PC-3 (cell line): ENCODE results near the gene CAMK4. TPM values are rescaled to one million over a fixed set of nuclear protein-coding genes. Genes with fewer than 3 reads are reported as not detected.

ENCODE experiments used
- ATAC-seq: fragments of 200-7000 bp; cut with Tn5 transposase; 2 replicates; pipeline ENCODE4 v1.9.1; 2020; ENCODE audit warnings: mild to moderate bottlenecking, moderate library complexity
- BruUV-seq: library from RNA; stranded (reverse); fragments of 400-500 nt; replicated peaks from 2 replicates; lab custom pipeline; 2021; lab: Mats Ljungman, UMichigan
- CTCF ChIA-PET: fragments of 300-600 bp; sonication (Branson Sonifier 250); formaldehyde crosslinking; loops from one replicate; lab custom pipeline; 2022; ENCODE audit warnings: antibody characterized with exemption; lab: Charles Lee
- POLR2A ChIA-PET: fragments of 300-600 bp; sonication (Branson Sonifier 250); formaldehyde crosslinking; loops from one replicate; lab custom pipeline; 2022; ENCODE audit warnings: antibody characterized with exemption; ENCODE audit not compliant: unreplicated experiment; lab: Charles Lee
- DNase-seq: peaks from one replicate; pipeline ENCODE4 v3.0.0-alpha.2; 2015
- H2AFZ ChIP-seq: fragments of 300-600 bp; sonication (generic); 2 replicates; pipeline ENCODE4 v1.6.0; 2016; ENCODE audit warnings: antibody characterized with exemption, low read length
- H3F3A ChIP-seq: fragments of 300-600 bp; sonication (generic); one replicate; pipeline ENCODE4 v1.6.0; 2017; ENCODE audit warnings: antibody characterized with exemption, low read length, control low read depth, mild to moderate bottlenecking; ENCODE audit not compliant: unreplicated experiment
- H3K27ac ChIP-seq: fragments of 300-600 bp; sonication (generic); 2 replicates; pipeline ENCODE4 v1.5.1; 2016; ENCODE audit warnings: mild to moderate bottlenecking, low read length
- H3K27me3 ChIP-seq: fragments of 300-600 bp; sonication (generic); 2 replicates; pipeline ENCODE4 v1.6.1; 2016; ENCODE audit warnings: low read length, mixed read lengths
- H3K36me3 ChIP-seq: fragments of 300-600 bp; sonication (generic); 2 replicates; pipeline ENCODE4 v1.6.1; 2016; ENCODE audit warnings: low read depth, mixed run types, low read length, mixed read lengths
- H3K4me1 ChIP-seq: fragments of 300-600 bp; sonication (generic); 2 replicates; pipeline ENCODE4 v1.5.1; 2016; ENCODE audit warnings: low read length; ENCODE audit not compliant: insufficient read depth
- H3K4me2 ChIP-seq: fragments of 300-600 bp; sonication (generic); 2 replicates; pipeline ENCODE4 v1.6.0; 2016; ENCODE audit warnings: low read length
- H3K4me3 ChIP-seq: fragments of 300-600 bp; sonication (generic); 2 replicates; pipeline ENCODE4 v1.5.1; 2016; ENCODE audit warnings: mild to moderate bottlenecking, low read length, mixed read lengths
- H3K79me2 ChIP-seq: fragments of 300-600 bp; sonication (generic); 2 replicates; pipeline ENCODE4 v1.6.1; 2017; ENCODE audit warnings: low read length, mixed read lengths
- H3K9ac ChIP-seq: fragments of 300-600 bp; sonication (generic); 2 replicates; pipeline ENCODE4 v1.6.0; 2016; ENCODE audit warnings: mild to moderate bottlenecking, low read length
- H3K9me2 ChIP-seq: fragments of 300-600 bp; sonication (generic); replicated peaks from 2 replicates; pipeline ENCODE4 v1.6.1; 2016; ENCODE audit warnings: mixed run types, low read length, mixed read lengths
- H3K9me3 ChIP-seq: fragments of 300-600 bp; sonication (generic); 2 replicates; pipeline ENCODE4 v1.6.1; 2016; ENCODE audit warnings: low read length, mixed read lengths
- H4K20me1 ChIP-seq: fragments of 300-600 bp; sonication (generic); 2 replicates; pipeline ENCODE4 v1.6.1; 2016; ENCODE audit warnings: low read length, mixed read lengths
- EZH2 ChIP-seq: fragments of 300-600 bp; sonication (generic); IDR thresholded peaks from one replicate; pipeline ENCODE4 v1.6.1; 2017; ENCODE audit warnings: antibody characterized with exemption, mild to moderate bottlenecking, low read length; ENCODE audit not compliant: unreplicated experiment
- EZH2phosphoT487 ChIP-seq: fragments of 300-600 bp; sonication (generic); IDR thresholded peaks from 2 replicates; pipeline ENCODE4 v1.6.1; 2018; ENCODE audit warnings: mild to moderate bottlenecking, antibody characterized with exemption, low read length, borderline replicate concordance
- intact Hi-C: fragments of 100-400 bp; cut with micrococcal nuclease; formaldehyde crosslinking; loops from 2 replicates; pipeline ENCODE4 v1.9.0; 2023
- total RNA-seq: library from RNA; depleted of rRNA; stranded (reverse); fragments of >200 nt; gene quantifications from 2 replicates; pipeline ENCODE4 v1.2.3, GENCODE V29; 2014
- TF ChIP-seq, protein P1 (sequence below): fragments of 300-600 bp; sonication (generic); conservative IDR thresholded peaks from 2 replicates; pipeline ENCODE4 v1.5.1; 2017; ENCODE audit warnings: antibody characterized with exemption, low read depth, mild to moderate bottlenecking, low read length

The CAMK4 gene
- total RNA-seq, 1 experiment from 2014 or later, result 0.55 TPM

DNA sequence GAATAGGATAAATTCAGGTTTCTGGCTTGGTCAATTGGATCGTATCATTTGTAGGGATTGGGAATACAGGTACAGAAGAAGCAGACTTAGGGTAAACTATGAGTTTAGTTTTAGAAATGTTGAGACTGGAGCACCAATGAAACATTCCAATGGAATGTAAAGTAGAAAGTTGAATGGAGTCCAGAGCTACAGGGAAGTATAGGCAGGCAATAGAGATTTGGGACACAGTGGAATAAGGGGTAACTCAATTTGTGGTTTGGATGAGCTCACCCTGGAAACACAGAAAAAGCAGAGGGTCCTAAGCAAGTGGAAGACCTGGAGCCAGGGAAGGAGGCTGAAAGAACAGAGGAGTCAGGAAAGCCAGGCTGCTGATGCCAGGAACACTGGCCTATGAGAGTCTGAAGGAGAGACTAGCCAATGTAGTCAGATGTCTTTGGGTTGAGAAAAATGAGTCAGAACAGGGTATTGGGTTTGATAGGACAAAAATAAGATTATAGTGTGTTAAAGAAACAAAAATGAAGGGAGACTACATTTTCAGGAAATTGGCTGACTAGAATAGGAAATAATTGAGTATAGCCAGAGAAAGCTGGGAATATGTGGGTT is 215.4 kb downstream of the CAMK4 start:
- Histone ChIP-seq H3K27me3 (peaks cover 62% of the 10 kb centered on the region), H2AFZ (no peak overlapping the region), H3K36me3 (no peaks in the 10 kb centered on the region), H3K4me3 (no peak overlapping the region), H3K4me2 (no peak overlapping the region), H3K9me2 (no peaks in the 10 kb centered on the region), H3K9ac (no peak overlapping the region), H3K4me1 (no peaks in the 10 kb centered on the region), H3K27ac (no peak overlapping the region), H3K9me3 (no peaks in the 10 kb centered on the region), H4K20me1 (no peaks in the 10 kb centered on the region), H3F3A (no peaks in the 10 kb centered on the region), H3K79me2 (no peaks in the 10 kb centered on the region)
- intact Hi-C loops, result no loop called here
- DNase-seq (no peak), ATAC-seq (no peak)
- ChIA-PET CTCF (no interaction called here), POLR2A (no interaction called here)
- no TSS peak for BruUV-seq
- TF ChIP-seq, protein P1, sequence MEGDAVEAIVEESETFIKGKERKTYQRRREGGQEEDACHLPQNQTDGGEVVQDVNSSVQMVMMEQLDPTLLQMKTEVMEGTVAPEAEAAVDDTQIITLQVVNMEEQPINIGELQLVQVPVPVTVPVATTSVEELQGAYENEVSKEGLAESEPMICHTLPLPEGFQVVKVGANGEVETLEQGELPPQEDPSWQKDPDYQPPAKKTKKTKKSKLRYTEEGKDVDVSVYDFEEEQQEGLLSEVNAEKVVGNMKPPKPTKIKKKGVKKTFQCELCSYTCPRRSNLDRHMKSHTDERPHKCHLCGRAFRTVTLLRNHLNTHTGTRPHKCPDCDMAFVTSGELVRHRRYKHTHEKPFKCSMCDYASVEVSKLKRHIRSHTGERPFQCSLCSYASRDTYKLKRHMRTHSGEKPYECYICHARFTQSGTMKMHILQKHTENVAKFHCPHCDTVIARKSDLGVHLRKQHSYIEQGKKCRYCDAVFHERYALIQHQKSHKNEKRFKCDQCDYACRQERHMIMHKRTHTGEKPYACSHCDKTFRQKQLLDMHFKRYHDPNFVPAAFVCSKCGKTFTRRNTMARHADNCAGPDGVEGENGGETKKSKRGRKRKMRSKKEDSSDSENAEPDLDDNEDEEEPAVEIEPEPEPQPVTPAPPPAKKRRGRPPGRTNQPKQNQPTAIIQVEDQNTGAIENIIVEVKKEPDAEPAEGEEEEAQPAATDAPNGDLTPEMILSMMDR, result no peak
- TF ChIP-seq EZH2phosphoT487, result no peak
- TF ChIP-seq EZH2, result no peak

- intact Hi-C loops, result no loop called here
- no TSS peak for BruUV-seq
- Histone ChIP-seq H3F3A (no peaks in the 10 kb centered on the region), H3K9me3 (no peaks in the 10 kb centered on the region), H3K4me2 (no peak overlapping the region), H3K79me2 (no peaks in the 10 kb centered on the region), H3K4me3 (no peak overlapping the region), H3K27me3 (peaks cover 59% of the 10 kb centered on the region), H3K27ac (no peak overlapping the region), H4K20me1 (no peaks in the 10 kb centered on the region), H3K9ac (no peak overlapping the region), H3K4me1 (no peaks in the 10 kb centered on the region), H3K9me2 (no peaks in the 10 kb centered on the region), H2AFZ (no peak overlapping the region), H3K36me3 (no peaks in the 10 kb centered on the region)
- POLR2A ChIA-PET, result no interaction called here
- TF ChIP-seq EZH2phosphoT487 (no peak), EZH2 (no peak)
- TF ChIP-seq, protein P1, result no peak
- CTCF ChIA-PET, result no interaction called here
- DNase-seq (no peak), ATAC-seq (no peak)
Measured at GRCh38 chr5:111447099-111447498, 222.9 kb downstream of the CAMK4 start.

DNA sequence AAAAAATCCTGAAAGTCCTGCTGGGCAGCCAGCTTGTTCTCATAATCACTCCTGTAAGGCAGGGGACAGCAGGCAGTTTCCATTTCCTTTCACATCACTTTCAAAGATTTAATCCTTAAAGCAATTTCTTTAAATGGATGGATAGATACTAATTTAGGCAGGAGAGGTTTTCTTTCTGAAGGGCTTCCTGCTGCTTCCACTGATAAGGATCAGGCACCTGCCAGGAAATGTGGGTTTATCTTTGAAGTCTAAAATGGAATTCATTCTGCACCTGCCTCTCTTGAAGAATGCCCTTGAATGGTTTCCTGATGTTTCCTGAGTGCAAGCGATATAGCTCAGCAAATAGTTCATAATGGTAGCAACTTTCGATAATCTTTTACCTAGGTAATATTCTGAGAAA is 223.6 kb downstream of the CAMK4 start:
- CTCF ChIA-PET, result no interaction called here
- Histone ChIP-seq H3K36me3 (no peaks in the 10 kb centered on the region), H3K9me3 (no peaks in the 10 kb centered on the region), H3K4me2 (no peak overlapping the region), H3K27ac (no peak overlapping the region), H3K79me2 (no peaks in the 10 kb centered on the region), H3K27me3 (peaks cover 58% of the 10 kb centered on the region), H3K4me1 (no peaks in the 10 kb centered on the region), H2AFZ (no peak overlapping the region), H3K9me2 (no peaks in the 10 kb centered on the region), H3K4me3 (no peak overlapping the region), H4K20me1 (no peaks in the 10 kb centered on the region), H3F3A (no peaks in the 10 kb centered on the region), H3K9ac (no peak overlapping the region)
- DNase-seq (no peak), ATAC-seq (no peak)
- BruUV-seq, result no TSS peak
- TF ChIP-seq EZH2 (no peak), EZH2phosphoT487 (no peak)
- TF ChIP-seq, protein P1, result no peak
- POLR2A ChIA-PET, result no interaction called here
- intact Hi-C loops, result no loop called here
